ENCODE measurements around the gene TENM4. TPM values are rescaled to one million over a fixed set of nuclear protein-coding genes. Genes with fewer than 3 reads are reported as not detected.

Gene TENM4
- total and polyA plus RNA-seq, 10 of the 15 experiments (the other 5 are each of a cell fraction or from before 2014, with no cell fraction given): 0.03 to 0.12 (median 0.06) TPM; not detected in 7

DNA sequence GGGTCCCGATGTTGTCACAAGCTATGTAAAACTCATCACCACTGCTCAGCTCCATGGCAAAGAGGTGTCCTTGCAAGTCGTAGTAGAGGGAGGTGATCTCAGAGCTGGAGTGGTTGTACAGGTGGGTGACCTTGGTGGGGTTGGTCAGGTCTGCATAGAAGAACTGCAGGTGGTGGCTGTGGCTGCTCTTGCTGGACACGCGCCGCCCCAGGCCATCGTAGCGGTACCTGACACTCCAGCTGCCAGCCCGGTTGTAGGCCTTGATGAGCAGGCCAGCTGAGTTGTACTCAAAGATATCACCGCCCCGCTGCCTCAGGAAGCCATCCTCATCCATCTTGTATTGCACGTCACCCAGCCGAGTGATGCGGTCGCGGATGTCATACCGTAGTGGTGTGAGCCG is 771.6 kb downstream of the TENM4 start:
- RAD21 ChIA-PET (ENCODE audit: unreplicated experiment): no interaction called here
- intact Hi-C loops (cut with micrococcal nuclease; ENCODE audit: unreplicated experiment) (no loop called here), in situ Hi-C loops (cut with MboI) (no loop called here)
- Histone ChIP-seq H3K27ac (ENCODE audit: control insufficient read depth, insufficient read depth) (no peak overlapping the region), H3K4me3 (no peak overlapping the region), H2AFZ (ENCODE audit: control insufficient read depth, low read depth, low read length) (no peak overlapping the region), H3K79me2 (ENCODE audit: control insufficient read depth, insufficient read depth, low read length) (no peaks in the 10 kb centered on the region), H3K9ac (ENCODE audit: control insufficient read depth, insufficient read depth, low read length) (no peak overlapping the region), H3K4me1 (ENCODE audit: control insufficient read depth, insufficient read depth, low read length) (no peaks in the 10 kb centered on the region), H4K20me1 (ENCODE audit: control insufficient read depth, insufficient read depth) (no peaks in the 10 kb centered on the region), H3K4me2 (ENCODE audit: control insufficient read depth, insufficient read depth) (no peak overlapping the region), H3K36me3 (ENCODE audit: control insufficient read depth in 2 of 2, insufficient read depth in 2 of 2, low read length in 1 of 2) (no peaks in the 10 kb centered on the region), H3K27me3 (replicated peaks in 1 of 2; ENCODE audit: control insufficient read depth in 2 of 2, insufficient read depth in 2 of 2, low read length in 1 of 2) (no peaks in the 10 kb centered on the region; a peak in 1 of 4 replicates), H3K9me3 (replicated peaks; ENCODE audit: control insufficient read depth, insufficient read depth, low read length) (no peaks in the 10 kb centered on the region)
- 83% methylated on average over 17 of the region's 17 CpGs for WGBS (ENCODE audit: insufficient coverage, insufficient replicate concordance, low lambda C conversion rate, missing lambda C conversion rate)
- POLR2A ChIA-PET: no interaction called here
- CTCF ChIA-PET: interaction anchor here (1.0 kb wide), 1 partner anchor 24 kb away, joined by 3 read pairs; no protein-coding TSS in a partner anchor
- ATAC-seq (no peak), DNase-seq (ENCODE audit: low read depth, low spot score) (no peak), FAIRE-seq (no peak)
- SMC1A ChIA-PET (ENCODE audit: uncharacterized antibody, unreplicated experiment): interaction anchor here (0.9 kb wide), 1 partner anchor 13 kb away, joined by 4 read pairs; no protein-coding TSS in a partner anchor
- no TSS peak for BruUV-seq (replicated peaks)
- TF ChIP-seq PML (IDR thresholded peaks at IDR 0.05; ENCODE audit: low read length): no peak
- no peak for TF ChIP-seq SMAD5 (IDR thresholded peaks at IDR 0.05; ENCODE audit: low read depth)
- TF ChIP-seq SUPT20H (IDR thresholded peaks at IDR 0.05; ENCODE audit: borderline replicate concordance, control insufficient read depth, low read depth, low read length): no peak
- TF ChIP-seq, protein P1, sequence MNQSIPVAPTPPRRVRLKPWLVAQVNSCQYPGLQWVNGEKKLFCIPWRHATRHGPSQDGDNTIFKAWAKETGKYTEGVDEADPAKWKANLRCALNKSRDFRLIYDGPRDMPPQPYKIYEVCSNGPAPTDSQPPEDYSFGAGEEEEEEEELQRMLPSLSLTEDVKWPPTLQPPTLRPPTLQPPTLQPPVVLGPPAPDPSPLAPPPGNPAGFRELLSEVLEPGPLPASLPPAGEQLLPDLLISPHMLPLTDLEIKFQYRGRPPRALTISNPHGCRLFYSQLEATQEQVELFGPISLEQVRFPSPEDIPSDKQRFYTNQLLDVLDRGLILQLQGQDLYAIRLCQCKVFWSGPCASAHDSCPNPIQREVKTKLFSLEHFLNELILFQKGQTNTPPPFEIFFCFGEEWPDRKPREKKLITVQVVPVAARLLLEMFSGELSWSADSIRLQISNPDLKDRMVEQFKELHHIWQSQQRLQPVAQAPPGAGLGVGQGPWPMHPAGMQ (IDR thresholded peaks at IDR 0.05; ENCODE audit: borderline replicate concordance): no peak
- TF ChIP-seq ETV6 (conservative IDR thresholded peaks at IDR 0.05 in 1 of 2, IDR thresholded peaks at IDR 0.05 in 1 of 2; ENCODE audit: borderline replicate concordance in 1 of 2, low read depth in 1 of 2): no peak
- TF ChIP-seq, protein P2, sequence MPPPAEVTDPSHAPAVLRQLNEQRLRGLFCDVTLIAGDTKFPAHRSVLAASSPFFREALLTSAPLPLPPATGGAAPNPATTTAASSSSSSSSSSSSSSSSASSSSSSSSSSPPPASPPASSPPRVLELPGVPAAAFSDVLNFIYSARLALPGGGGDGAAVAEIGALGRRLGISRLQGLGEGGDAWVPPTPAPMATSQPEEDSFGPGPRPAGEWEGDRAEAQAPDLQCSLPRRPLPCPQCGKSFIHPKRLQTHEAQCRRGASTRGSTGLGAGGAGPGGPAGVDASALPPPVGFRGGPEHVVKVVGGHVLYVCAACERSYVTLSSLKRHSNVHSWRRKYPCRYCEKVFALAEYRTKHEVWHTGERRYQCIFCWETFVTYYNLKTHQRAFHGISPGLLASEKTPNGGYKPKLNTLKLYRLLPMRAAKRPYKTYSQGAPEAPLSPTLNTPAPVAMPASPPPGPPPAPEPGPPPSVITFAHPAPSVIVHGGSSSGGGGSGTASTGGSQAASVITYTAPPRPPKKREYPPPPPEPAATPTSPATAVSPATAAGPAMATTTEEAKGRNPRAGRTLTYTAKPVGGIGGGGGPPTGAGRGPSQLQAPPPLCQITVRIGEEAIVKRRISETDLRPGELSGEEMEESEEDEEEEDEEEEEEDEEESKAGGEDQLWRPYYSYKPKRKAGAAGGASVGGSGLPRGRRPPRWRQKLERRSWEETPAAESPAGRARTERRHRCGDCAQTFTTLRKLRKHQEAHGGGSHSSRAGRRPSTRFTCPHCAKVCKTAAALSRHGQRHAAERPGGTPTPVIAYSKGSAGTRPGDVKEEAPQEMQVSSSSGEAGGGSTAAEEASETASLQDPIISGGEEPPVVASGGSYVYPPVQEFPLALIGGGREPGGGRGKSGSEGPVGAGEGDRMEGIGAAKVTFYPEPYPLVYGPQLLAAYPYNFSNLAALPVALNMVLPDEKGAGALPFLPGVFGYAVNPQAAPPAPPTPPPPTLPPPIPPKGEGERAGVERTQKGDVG (CRISPR knock-in tag; IDR thresholded peaks at IDR 0.05): no peak
- TF ChIP-seq TBL1XR1 (IDR thresholded peaks at IDR 0.05; ENCODE audit: low read depth, low read length): no peak
- TF ChIP-seq SIX5 (IDR thresholded peaks at IDR 0.05; ENCODE audit: low read depth, low read length, severe bottlenecking): no peak
- TF ChIP-seq, protein P3, sequence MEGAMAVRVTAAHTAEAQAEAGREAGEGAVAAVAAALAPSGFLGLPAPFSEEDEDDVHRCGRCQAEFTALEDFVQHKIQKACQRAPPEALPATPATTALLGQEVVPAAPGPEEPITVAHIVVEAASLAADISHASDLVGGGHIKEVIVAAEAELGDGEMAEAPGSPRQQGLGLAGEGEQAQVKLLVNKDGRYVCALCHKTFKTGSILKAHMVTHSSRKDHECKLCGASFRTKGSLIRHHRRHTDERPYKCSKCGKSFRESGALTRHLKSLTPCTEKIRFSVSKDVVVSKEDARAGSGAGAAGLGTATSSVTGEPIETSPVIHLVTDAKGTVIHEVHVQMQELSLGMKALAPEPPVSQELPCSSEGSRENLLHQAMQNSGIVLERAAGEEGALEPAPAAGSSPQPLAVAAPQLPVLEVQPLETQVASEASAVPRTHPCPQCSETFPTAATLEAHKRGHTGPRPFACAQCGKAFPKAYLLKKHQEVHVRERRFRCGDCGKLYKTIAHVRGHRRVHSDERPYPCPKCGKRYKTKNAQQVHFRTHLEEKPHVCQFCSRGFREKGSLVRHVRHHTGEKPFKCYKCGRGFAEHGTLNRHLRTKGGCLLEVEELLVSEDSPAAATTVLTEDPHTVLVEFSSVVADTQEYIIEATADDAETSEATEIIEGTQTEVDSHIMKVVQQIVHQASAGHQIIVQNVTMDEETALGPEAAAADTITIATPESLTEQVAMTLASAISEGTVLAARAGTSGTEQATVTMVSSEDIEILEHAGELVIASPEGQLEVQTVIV (IDR thresholded peaks at IDR 0.05; ENCODE audit: borderline replicate concordance, partially characterized antibody): no peak
- TF ChIP-seq, protein P4, sequence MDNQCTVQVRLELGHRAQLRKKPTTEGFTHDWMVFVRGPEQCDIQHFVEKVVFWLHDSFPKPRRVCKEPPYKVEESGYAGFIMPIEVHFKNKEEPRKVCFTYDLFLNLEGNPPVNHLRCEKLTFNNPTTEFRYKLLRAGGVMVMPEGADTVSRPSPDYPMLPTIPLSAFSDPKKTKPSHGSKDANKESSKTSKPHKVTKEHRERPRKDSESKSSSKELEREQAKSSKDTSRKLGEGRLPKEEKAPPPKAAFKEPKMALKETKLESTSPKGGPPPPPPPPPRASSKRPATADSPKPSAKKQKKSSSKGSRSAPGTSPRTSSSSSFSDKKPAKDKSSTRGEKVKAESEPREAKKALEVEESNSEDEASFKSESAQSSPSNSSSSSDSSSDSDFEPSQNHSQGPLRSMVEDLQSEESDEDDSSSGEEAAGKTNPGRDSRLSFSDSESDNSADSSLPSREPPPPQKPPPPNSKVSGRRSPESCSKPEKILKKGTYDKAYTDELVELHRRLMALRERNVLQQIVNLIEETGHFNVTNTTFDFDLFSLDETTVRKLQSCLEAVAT (IDR thresholded peaks at IDR 0.05): no peak
- TF ChIP-seq MYB (IDR thresholded peaks at IDR 0.05; ENCODE audit: borderline replicate concordance, low read depth, low read length): no peak
- TF ChIP-seq SIN3A (IDR thresholded peaks at IDR 0.05; ENCODE audit: low read depth, low read length): no peak
